HG03060 (cell line): ENCODE results near the gene UBE2U.

Experiments used
- ATAC-seq: cut with Tn5 transposase; IDR thresholded peaks from one replicate; pipeline ENCODE4 v1.9.1; 2021; ENCODE audit warnings: low read depth, moderate number of reproducible peaks; ENCODE audit not compliant: unreplicated experiment

UBE2U gene, protein sequence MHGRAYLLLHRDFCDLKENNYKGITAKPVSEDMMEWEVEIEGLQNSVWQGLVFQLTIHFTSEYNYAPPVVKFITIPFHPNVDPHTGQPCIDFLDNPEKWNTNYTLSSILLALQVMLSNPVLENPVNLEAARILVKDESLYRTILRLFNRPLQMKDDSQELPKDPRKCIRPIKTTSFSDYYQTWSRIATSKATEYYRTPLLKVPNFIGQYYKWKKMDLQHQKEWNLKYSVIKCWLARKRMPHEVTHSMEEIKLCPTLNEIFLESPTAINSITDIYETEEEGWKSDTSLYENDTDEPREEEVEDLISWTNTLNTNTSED

DNA sequence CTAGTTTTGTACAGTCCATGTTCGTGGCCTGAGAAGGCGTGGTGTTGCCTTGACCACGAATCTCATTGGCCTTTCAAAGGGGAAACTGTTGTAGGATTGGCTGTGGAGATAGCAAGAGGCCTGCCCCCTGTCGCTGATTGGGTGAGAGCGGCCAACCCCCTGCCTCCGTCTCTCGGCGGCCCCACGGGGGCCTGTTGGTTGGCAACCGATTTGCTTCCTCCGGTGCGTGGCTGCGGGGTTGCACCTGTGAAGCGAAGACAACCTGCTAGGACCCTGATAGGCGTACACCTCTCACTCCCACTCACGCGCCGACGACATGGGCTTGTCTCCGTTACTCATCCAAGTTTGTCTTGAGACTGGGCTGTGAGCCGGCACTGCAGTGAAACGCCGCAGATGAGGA is at the start of gene UBE2U:
UBE2U (plus strand) TSS at position 204 of the 400 bp plus-strand sequence. CDS start 428 bp downstream, outside the sequence.
- no peak for ATAC-seq

DNA sequence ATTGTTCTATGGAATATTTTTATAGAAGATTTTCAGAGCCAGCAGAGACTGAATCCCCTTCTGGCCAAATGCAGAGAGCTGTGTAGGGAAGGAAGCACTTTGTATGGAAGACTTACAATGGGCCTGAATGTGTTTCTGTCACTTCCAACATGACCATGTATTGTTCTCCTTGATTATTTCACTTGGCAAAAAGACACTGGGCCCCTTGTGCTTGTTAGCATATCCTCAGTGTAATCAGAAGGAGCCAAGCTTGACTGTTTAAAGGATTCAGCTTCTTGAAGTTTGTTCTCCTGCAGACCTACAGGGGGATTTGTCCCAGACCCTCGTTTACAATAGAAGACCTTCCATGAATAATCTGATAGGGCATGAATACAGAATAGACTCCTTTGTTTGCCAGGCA is 48.1 kb upstream of the UBE2U start:
- ATAC-seq: no peak

DNA sequence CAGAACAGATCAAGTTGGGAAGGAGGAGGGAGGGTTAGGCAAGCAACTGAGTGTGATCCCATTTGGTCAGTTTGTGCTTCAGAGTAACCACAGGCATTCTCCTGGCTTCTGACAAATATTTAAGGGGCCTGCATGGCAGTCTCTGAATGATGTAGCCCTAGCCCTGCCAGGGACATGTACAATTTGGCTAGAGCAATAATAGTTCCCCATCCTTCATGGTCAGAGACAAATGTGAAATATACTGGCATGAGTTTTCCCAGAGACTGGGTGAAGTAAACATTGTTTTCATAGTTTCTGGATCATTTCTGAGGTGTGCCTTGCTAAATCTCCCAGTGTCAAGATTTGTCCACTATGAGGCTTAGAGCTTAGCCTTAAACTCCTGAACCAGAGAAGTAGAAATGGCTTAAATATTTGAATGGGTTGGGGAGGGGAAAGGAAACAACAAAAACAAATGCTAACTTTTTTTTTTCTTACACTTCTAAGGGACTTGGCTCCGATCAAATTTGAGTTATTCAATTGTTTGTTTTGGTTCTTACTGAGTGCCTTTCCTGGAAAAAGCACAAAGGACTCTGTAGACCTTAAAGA is 42.0 kb upstream of the UBE2U start:
- no peak for ATAC-seq

DNA sequence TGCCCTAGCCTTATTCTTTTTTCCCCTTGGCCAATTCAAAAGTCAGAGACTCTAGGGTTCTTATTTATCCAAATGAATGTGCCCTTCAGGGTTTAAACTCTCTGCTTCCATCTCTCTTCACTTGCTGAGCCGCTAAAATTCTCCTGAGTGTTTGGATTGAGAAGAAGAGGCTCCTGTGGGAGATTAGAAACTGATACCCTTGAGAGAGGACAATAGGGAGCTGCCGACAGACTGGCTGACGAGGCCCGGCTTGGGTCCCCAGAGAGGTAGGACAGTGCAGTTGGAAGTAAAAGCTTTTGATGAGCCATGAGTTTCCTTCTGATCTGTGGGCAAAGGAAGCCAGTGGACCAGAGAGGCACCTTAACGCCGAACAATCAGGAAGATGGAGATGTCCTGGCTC is 41.3 kb upstream of the UBE2U start:
- no peak for ATAC-seq

DNA sequence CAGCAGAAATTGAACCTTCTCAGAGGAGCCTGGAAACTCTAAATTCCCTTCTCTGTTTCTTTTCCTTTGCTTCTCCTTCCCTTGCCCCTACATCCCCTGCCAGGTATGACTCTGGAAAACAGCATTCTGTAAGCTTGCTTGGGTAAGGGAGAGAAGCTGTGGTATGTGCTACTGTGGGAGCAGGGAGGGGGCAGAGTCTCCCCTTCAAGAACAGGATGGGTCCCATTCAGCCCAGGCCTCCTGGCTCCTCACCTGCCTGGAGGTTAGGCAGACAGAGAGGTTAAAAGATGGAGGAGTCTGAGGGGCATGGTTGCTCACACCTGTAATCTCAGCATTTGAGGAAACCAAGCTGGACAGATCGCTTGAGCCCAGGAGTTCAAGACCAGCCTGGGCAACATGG is 40.6 kb upstream of the UBE2U start:
- ATAC-seq: no peak

DNA sequence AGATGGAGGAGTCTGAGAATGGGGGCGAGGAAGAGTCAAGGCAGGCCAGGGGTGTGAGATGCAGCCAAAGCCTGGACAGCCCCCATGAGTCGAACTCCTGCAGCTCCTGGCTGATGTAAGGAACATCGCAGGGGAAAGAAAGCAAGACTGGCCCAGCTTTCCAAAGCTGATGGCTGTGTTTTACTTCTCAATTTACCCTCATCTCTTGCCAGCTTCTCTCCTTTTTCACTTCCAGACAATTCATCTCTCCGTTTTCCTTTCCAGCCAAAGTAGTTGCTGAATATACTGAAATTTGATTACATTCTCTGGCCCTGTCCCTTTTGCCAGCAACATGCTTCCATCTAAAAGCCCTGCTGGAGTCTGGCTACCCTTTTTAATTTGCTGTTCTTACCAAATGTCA is 40.0 kb upstream of the UBE2U start:
- no peak for ATAC-seq

DNA sequence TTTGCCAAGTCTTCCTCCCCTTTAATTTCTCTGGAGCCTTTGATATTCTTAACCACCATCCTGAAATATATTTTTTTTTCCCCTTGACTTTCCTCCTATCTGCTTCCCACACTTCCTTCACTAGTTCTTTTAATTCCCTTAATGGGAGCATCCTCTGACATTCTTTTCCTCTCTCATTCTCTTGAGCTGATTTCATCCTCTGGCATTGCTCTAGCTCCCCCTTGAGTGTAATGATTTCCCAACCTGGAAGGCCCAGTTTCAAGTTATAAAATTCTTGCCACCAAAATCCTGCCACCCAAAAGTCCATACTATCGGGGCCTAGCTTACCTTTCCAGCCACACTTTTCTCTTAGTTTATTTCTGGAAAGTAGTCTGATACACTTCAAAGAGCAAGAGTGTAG is 39.5 kb upstream of the UBE2U start:
- ATAC-seq: no peak

DNA sequence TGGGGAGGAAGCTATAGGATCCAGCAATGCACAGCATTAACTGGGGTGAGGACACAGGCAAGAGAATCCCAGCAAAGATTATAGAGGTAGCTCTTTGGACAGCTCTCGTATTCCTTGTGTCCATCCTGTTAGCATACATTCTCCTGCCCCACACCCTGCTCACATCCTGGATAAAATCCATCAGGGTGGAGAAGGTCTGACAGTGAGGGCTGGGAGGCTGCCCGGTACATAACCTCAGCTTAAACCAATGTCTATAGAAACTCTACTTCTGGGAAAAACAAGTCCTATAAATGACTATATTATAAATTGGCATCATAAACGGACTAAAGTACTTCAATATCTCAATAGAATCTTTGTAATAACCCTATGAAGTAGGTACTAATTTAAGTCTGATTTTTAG is 36.8 kb upstream of the UBE2U start:
- no peak for ATAC-seq

DNA sequence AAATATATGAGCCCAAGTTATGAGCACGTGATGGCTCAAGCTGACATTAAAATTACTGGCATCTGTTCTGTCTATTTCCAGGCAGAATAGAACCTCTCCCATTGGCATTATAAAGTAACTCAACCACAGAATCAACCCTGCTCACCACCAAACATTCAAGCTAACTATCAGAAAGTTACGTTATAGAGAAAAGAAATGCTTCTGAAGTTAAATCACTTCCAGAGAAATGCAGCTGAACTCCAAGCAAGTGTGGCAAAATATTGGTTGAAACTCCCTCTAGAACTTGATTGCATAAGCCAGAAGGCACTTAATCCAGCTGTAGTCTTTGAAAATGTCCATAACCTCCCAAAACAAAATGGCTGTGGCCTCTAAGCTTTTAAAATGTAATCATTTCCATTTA is 36.2 kb upstream of the UBE2U start:
- no peak for ATAC-seq

DNA sequence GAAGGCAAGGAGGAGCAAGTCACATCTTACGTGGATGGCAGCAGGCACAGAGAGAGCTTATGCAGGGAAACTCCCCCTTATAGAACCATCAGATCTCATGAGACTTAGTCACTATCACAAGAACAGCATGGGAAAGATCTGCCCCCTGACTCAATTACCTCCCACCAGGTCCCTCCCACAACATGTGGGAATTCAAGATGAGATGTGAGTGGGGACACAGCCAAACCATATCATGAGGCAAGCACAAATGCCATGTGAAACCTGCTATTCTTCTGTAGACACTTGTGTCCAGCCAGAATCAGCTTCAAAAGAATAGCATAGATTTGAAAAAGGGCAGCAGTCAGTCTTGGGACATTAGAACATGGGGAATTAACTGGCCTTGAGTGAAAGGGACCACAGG is 32.2 kb upstream of the UBE2U start:
- ATAC-seq: no peak

DNA sequence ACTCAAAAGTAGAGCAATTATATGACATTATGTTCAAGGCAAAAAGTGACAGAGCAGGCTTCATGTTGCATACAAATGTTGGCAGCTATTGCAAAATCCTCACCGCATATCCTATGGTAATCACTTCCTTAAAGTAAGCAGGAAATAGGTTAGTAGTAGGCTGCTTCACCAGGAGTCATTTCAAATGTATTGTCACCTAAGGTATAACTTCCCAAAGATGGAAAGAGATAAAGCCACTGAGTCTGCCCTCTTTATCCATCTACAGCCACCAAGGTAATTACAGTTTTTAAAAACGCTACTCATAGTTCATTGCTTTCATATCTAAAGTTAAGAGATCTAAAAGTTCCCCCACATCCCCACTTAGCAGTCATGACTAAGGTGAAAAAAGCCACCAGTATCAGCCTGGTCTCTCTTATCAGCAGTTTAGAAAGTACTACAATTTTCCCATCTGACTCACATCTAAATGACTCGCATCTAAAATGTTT is 31.6 kb upstream of the UBE2U start:
- peak; percentile 59 for ATAC-seq

DNA sequence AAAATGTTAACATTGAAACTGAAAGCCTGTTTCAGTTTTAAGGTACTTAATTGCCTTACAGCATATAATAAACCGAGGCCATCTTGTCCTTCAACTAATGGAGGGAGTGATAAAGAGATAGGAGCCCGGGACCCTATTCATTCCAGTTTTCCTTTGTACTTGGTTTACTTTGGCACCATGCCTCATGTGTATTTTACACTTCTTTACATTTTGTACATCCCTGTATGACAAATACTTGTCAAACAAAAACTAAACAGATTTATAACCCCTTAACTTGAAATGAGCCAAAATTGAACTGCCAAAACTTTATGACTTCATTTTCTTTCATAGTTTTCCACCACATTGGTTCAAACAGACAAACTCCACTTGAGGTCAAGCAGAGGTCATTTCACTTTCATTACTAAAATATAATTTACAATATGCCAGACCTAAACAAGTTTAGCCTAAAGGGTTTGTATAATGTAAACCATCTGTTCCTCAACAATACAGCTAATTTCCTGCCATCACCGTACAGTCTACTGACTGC is 30.9 kb upstream of the UBE2U start:
- ATAC-seq: no peak

DNA sequence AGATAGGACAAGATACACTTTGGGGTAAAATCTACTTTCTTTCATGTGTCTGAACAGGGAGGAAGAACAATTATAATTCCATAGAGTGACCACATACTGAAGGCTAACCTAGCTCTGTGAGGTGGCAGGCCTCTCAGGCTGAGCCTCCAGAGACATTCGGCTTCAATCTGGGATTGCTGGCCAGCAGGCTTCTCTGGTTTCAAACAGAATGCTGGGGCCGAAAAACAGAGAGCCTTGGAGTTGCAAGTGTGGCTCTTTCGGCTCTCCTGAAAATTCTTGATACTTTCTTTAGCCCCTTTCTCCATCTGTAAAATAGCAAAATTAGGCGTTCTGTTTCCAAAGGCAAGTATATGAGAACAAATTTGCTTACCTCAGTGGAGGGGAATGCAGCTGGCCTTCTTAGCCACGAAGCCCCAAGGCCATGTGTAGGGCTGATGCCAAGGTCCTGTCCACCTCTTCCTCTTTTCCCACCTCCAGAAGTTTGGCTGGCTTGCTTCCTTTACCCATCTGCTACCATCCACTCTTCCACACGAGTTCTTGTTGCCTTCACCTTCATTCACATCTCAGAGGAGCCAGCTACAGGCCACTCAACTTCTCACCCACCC is 30.0 kb upstream of the UBE2U start:
- ATAC-seq: no peak

DNA sequence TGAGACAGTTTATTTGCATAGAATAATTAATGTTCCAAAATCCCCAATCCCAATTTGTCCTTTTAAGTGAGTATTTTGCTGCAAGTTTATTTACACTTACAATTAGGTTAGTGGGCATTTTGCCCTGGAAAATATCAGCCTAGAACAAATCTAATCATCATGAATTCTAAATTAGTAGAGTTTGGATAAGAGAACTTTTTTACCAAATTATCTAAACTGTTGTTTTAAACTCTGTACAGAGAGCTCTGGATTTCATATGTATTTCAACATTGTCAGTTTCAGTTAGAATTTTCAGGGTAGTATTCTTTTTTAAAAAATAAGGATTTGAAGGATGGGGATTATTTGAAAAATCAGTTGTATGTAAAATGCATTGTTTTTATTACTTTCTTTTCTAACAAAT is 27.8 kb upstream of the UBE2U start:
- no peak for ATAC-seq

DNA sequence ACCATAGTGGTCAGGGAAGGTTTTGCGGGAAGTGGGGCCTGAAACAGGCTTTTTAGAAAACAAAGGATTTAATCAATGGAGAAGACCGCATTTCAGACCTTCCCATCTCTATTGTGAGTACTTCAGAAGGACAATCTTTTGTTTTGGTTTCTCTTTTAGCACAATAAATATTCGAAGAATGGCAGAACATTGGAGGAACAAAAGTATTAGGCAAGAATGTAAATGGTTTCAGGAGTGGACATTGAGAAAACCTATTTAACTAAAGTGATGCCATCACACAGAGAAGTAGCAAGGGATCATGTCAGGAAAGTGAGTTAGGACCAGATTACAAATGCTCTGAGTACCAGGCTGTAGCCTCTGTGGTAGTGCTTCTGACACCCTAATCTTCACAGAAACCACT is 26.8 kb upstream of the UBE2U start:
- ATAC-seq: no peak

DNA sequence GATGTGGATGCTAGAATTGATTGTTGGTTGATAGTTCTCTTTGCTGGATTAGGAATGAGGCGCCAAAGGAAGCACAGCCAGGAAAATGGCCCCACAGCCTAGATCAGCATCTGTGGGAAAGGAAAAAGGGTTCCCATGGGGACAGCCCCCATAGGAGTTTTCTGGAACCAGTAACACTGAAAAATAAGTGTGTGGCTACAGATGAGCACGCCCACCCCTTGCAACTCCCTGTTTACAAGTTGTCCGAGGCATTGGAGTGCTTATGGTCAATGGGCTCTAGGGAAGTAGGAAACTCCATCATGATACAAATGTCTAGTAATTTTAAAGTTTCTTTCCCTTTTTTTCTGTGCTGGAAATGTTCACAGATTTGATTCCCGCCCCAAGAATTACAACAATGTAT is 23.8 kb upstream of the UBE2U start:
- no peak for ATAC-seq

DNA sequence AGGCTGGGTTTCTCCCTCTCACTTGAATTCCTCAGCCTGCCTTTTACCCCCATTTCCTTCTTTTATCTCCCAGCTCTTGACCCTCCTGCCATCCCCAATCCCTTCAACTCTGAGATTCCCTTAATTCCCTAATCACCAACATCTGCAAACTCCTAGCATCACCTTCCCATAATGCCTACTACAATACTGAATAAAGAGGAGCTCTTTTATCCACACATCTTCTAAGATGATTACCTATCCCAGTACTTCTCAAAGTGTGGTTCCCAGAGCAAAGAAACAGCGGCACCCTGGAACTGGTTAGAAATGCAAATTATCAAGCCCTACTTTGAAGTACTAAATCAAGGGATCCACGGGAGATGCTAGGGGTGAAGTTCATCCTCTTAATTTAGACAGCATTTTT is 21.2 kb upstream of the UBE2U start:
- no peak for ATAC-seq

DNA sequence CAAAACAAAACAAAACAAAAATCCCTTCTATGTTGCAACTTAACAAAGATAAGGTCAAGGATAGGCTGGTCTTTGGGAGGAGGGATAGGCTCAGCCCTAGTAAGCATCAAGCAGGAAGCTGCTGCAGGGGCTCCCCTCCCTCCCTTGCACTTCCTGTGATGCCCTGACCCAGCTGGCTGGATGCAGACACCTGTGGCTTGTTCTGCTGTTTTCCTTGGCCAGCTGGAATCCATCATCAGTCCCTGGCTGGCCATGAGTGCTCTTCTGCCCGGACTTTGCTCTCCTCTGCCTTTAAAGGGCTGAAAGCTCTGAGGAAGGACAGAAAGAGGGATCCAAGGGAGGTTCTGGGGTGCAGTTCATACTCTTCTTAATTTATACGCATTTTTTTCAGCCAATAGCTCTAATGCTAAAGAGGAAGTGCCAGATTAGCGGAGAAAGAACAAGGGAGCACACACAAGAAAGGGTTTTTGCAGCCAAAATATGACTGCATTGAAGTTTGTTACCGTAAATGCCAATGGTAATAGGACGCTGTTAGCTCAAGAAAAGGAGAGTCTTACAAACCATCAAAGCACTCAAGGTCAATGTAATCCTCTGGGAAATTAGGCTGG is 19.9 kb upstream of the UBE2U start:
- ATAC-seq: no peak

DNA sequence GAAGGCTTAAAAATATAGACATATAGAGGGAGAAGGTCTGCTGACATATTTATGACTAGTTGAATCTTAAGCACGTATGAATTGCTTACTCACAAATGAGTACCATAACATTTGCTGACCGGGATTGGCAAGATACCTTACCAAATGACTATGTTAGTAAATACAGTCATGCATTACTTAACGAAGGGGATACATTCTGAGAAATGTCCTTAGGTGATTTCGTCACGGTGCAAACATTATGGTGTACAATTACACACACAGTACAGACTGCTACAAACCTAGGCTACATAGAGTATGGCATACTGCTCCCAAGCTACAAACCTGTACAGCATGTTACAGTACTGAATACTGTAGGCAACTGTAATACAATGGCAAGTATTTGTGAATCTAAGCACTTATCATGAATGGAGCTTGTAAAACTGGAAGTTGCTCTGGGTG is 19.4 kb upstream of the UBE2U start:
- ATAC-seq: no peak

DNA sequence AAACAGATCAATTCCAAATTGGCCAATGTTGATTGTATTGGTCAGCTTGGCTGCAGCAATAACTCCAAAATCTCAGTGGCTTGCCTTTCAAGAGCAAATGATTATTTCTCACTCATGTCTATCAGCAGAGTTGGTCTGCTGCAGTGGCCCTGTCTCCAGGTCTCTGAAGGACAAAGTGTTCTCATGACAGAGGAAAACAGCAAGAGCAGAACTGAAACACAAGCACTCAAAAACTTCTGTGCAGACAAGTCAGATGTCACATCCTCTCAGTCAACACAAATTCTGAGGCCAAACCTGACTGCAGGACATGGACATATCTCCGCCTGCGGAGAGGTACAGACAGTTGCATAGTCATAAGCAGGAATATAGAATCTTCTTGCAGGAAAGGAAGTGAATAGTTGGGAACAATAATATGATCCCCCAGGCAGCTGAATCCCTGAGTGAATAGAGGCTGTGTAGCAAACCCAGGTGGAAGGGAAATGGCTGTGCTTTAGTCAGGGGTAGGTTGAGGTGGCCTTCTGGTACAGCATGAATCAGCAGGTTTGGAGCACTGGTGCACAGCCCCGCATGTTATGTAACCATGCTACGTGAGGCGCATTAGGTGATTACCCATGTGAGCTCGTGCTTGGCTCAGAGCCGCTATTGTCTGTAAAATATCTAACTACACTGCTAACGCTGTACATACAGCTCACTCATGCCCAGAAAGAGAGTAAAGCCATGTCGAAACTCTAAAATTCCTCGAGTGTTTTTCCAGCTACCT is 17.1 kb upstream of the UBE2U start:
- no peak for ATAC-seq

DNA sequence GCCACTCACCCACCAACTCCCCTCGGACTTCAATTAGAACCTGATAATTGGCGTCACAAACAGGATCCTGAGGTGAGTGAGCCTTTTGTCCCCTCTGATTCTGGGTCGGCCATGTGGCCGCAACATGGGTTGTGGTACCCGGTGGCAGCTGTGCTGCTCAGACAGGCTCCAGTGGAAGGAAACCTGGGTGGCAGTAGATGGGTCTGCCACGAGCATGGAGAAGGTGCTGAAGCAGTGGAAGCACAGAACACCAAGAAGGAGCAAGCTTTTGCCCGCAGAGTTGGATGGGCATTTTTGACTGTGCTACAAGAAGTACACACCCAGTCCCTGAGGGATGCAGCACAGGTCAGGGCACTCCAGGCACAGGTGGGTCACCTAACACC is 16.5 kb upstream of the UBE2U start:
- no peak for ATAC-seq
